Urinary bladder (tissue), 4 donors: ENCODE results near the gene SPATA1. TPM values are rescaled to one million over a fixed set of nuclear protein-coding genes. Genes with fewer than 3 reads are reported as not detected.

Source experiments
- DNase-seq: peaks from one replicate; pipeline ENCODE4 v3.0.0-alpha.2; 2015; ENCODE audit errors: extremely low spot score
- H3K27ac ChIP-seq: one replicate; pipeline ENCODE4 v1.5.1; 2013; ENCODE audit warnings: low read depth, mild to moderate bottlenecking, moderate library complexity
- H3K36me3 ChIP-seq: one replicate; pipeline ENCODE4 v1.6.1; 2013; ENCODE audit warnings: mild to moderate bottlenecking, moderate library complexity; ENCODE audit not compliant: insufficient read depth
- H3K4me1 ChIP-seq: one replicate; pipeline ENCODE4 v1.6.1; 2013; ENCODE audit warnings: mild to moderate bottlenecking, moderate library complexity; ENCODE audit not compliant: insufficient read depth
- H3K4me3 ChIP-seq: one replicate; pipeline ENCODE4 v1.5.1; 2013; ENCODE audit warnings: low read depth, low read length
- WGBS: extraction: QIAGEN DNeasy Blood & Tissue Kit; methylation state at CpG from one replicate; pipeline ENCODE4 v1.1.7; 2013; 5-methylcytosine and 5-hydroxymethylcytosine counted together
- polyA plus RNA-seq: library from polyadenylated mRNA; stranded (reverse); fragments of 200-250 nt; gene quantifications from one replicate; pipeline ENCODE4 v1.2.3, GENCODE V29; 2013
- total RNA-seq: library from RNA; depleted of rRNA; stranded (reverse); fragments of >200 nt; gene quantifications from one replicate; pipeline ENCODE4 v1.2.3, GENCODE V29; 2014
- donor health status: healthy with polysubstance abuse.
- donor health status: healthy.

Gene SPATA1
- total RNA-seq (1.2 TPM), polyA plus RNA-seq (0.24 TPM)

GRCh38 chr1:84506002-84506728 lies at the start of gene SPATA1, which contains the start of gene GNG5:
Gene SPATA1 (plus strand): TSS chr1:84506386. CDS start chr1:84516360, 9,974 bp downstream.
Gene GNG5 (minus strand): TSS chr1:84506581. CDS start chr1:84506091, 490 bp downstream.
- Histone ChIP-seq H3K27ac (peak within 1 kb of the TSS; percentile 97), H3K36me3 (peaks cover 1% of the 10 kb centered on the region), H3K4me3 (peak within 1 kb of the TSS; percentile 75), H3K4me1 (no peaks in the 10 kb centered on the region)
- under 1% methylated on average over 60 of the region's 60 CpGs for WGBS
- DNase-seq = peak; percentile 97

- no peak for DNase-seq
- 71% methylated on average over 1 of the region's 1 CpG for WGBS
- Histone ChIP-seq H3K27ac (no peak overlapping the region), H3K36me3 (no peaks in the 10 kb centered on the region), H3K4me3 (no peak overlapping the region), H3K4me1 (no peaks in the 10 kb centered on the region)
Measured at GRCh38 chr1:84462118-84462517, 44.1 kb upstream of the SPATA1 start.

- Histone ChIP-seq H3K4me3 (no peak overlapping the region), H3K27ac (no peak overlapping the region), H3K4me1 (no peaks in the 10 kb centered on the region), H3K36me3 (no peaks in the 10 kb centered on the region)
- no peak for DNase-seq
Measured at GRCh38 chr1:84467298-84467697, 38.9 kb upstream of the SPATA1 start.

- DNase-seq = no peak
- WGBS = 53% methylated on average over 1 of the region's 1 CpG
- Histone ChIP-seq H3K36me3 (no peaks in the 10 kb centered on the region), H3K27ac (no peak overlapping the region), H3K4me3 (no peak overlapping the region), H3K4me1 (no peaks in the 10 kb centered on the region)
Measured at GRCh38 chr1:84476225-84476624, 30.0 kb upstream of the SPATA1 start.

GRCh38 chr1:84478876-84479868 lies 27.0 kb upstream of the SPATA1 start, which contains the start of gene RPF1:
Gene RPF1 (plus strand): TSS chr1:84479266. CDS start chr1:84479282, 16 bp downstream.
- no peaks in the 10 kb centered on the region for H3K36me3 ChIP-seq
- peak within 1 kb of the TSS; percentile 82 for H3K27ac ChIP-seq
- H3K4me1 ChIP-seq = no peaks in the 10 kb centered on the region
- H3K4me3 ChIP-seq = peak within 1 kb of the TSS; percentile 75
- WGBS = 4% methylated on average over 51 of the region's 51 CpGs
- peak; percentile 82 for DNase-seq

GRCh38 chr1:84479998-84480397 lies 26.2 kb upstream of the SPATA1 start:
- H3K4me3 ChIP-seq = peak overlapping the region; percentile 75
- H3K27ac ChIP-seq = no peak overlapping the region
- H3K4me1 ChIP-seq = no peaks in the 10 kb centered on the region
- 5% methylated on average over 9 of the region's 9 CpGs for WGBS
- DNase-seq = no peak
- H3K36me3 ChIP-seq = no peaks in the 10 kb centered on the region

GRCh38 chr1:84480650-84481049 lies 25.5 kb upstream of the SPATA1 start:
- Histone ChIP-seq H3K36me3 (peaks cover 2% of the 10 kb centered on the region), H3K4me3 (no peak overlapping the region), H3K4me1 (no peaks in the 10 kb centered on the region), H3K27ac (no peak overlapping the region)
- WGBS = 87% methylated on average over 4 of the region's 4 CpGs
- no peak for DNase-seq

- WGBS = 89% methylated on average over 2 of the region's 2 CpGs
Measured at GRCh38 chr1:84481317-84481716, 24.9 kb upstream of the SPATA1 start.

GRCh38 chr1:84488107-84488506 lies 18.1 kb upstream of the SPATA1 start:
- H3K36me3 ChIP-seq = peaks cover 7% of the 10 kb centered on the region
- no peak for DNase-seq
- 91% methylated on average over 3 of the region's 3 CpGs for WGBS
- H3K27ac ChIP-seq = no peak overlapping the region
- H3K4me1 ChIP-seq = no peaks in the 10 kb centered on the region
- no peak overlapping the region for H3K4me3 ChIP-seq

More at GRCh38 chr1:84481317-84481716, 24.9 kb upstream of the SPATA1 start:
- Histone ChIP-seq H3K4me1 (no peaks in the 10 kb centered on the region), H3K4me3 (no peak overlapping the region), H3K36me3 (peaks cover 2% of the 10 kb centered on the region), H3K27ac (no peak overlapping the region)
- DNase-seq = no peak

- H3K27ac ChIP-seq = no peak overlapping the region
- peaks cover 7% of the 10 kb centered on the region for H3K36me3 ChIP-seq
- DNase-seq = no peak
- no peak overlapping the region for H3K4me3 ChIP-seq
- no peaks in the 10 kb centered on the region for H3K4me1 ChIP-seq
- 94% methylated on average over 2 of the region's 2 CpGs for WGBS
Measured at GRCh38 chr1:84489766-84490165, 16.4 kb upstream of the SPATA1 start.

GRCh38 chr1:84492726-84493125 lies 13.5 kb upstream of the SPATA1 start:
- H3K27ac ChIP-seq = no peak overlapping the region
- peaks cover 5% of the 10 kb centered on the region for H3K36me3 ChIP-seq
- WGBS = 33% methylated on average over 1 of the region's 1 CpG

GRCh38 chr1:84493747-84494146 lies 12.4 kb upstream of the SPATA1 start:
- H3K4me1 ChIP-seq = peaks cover 1% of the 10 kb centered on the region
- H3K36me3 ChIP-seq = peaks cover 5% of the 10 kb centered on the region
- H3K27ac ChIP-seq = no peak overlapping the region
- H3K4me3 ChIP-seq = no peak overlapping the region
- WGBS = 86% methylated on average over 1 of the region's 1 CpG
- no peak for DNase-seq

More at GRCh38 chr1:84492726-84493125, 13.5 kb upstream of the SPATA1 start:
- no peak for DNase-seq
- Histone ChIP-seq H3K4me1 (no peaks in the 10 kb centered on the region), H3K4me3 (no peak overlapping the region)

- Histone ChIP-seq H3K27ac (no peak overlapping the region), H3K4me1 (peaks cover 1% of the 10 kb centered on the region), H3K36me3 (peaks cover 2% of the 10 kb centered on the region), H3K4me3 (no peak overlapping the region)
- 89% methylated on average over 3 of the region's 3 CpGs for WGBS
- no peak for DNase-seq
Measured at GRCh38 chr1:84496498-84496897, 9.7 kb upstream of the SPATA1 start.
